ENCODE measurements around the gene RPTOR. TPM values are rescaled to one million over a fixed set of nuclear protein-coding genes. Genes with fewer than 3 reads are reported as not detected.

RPTOR gene
- total RNA-seq, 1 experiment from 2014 or later: 25.1 TPM

DNA sequence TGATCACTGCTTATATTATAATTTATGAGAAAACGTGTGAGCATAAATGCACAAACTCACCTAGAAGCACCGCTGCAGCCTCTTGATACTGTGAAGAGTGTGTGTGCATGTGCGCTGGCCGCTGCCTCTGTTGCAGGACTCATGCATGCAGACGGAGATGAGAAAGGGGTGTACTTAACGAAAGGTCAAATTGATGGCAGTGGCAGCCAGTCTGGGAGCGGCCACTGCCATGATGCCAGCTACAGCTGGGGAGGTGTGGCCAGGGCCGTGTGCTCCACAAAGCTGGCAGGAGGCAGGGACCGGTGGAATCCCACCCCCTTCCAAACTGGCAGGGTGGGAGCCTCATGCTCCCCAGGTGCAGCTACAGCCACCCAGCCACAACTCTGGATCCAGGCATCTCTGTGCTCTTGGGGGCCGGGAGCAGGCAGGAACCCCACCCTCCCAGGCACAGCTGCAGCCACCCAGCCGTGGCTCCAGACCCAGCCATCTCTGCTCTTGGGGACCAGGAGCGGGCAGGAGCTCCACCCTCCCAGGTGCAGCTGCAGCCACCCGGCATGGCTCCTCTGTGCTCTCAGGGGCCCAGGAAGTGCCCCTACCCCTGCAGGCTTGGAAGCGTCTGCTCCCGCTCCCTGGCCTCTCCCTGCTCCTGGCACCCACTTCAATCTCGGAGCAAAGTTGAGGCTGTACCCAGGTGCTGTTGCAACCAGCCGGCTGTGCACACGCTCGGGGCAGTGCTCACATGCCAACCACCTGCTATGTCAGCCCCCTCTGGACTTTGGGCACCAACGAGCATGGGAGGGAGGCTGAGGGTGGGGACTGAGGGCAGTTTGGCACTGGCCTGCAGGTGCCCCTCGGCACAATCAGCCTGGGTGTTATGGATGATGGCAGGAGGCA lies 369.5 kb downstream of the RPTOR start:
- no peak overlapping the region for H3K4ac ChIP-seq (ENCODE audit: low read depth, low read length)
- no peak overlapping the region for H4K91ac ChIP-seq (ENCODE audit: insufficient read length, low read depth, low read length)
- H2AFZ ChIP-seq (ENCODE audit: low read length): no peak overlapping the region
- H3K14ac ChIP-seq (ENCODE audit: insufficient read depth, low read length): no peak overlapping the region
- H3K18ac ChIP-seq (ENCODE audit: insufficient read length, low read depth, low read length): no peak overlapping the region
- Mint-ChIP-seq H3K4me1 (no peaks in the 10 kb centered on the region), H3K27me3 (ENCODE audit: low read depth) (peaks cover 2% of the 10 kb centered on the region; the same call in 1 of the 2 replicates), H3K4me3 (no peak overlapping the region; a peak in 1 of 5 replicates), H3K27ac (no peak overlapping the region), H3K36me3 (ENCODE audit: insufficient read depth in 1 of 3, low read depth in 3 of 3) (peaks cover 26 to 39% (median 34%) of the 10 kb centered on the region in 3 experiments), H3K9me3 (peaks cover 9 to 14% of the 10 kb centered on the region in 2 experiments)
- H4K5ac ChIP-seq (ENCODE audit: insufficient read length, low read depth, low read length): no peak overlapping the region
- no peak for DNase-seq
- H2BK12ac ChIP-seq (ENCODE audit: insufficient read length, low read depth, low read length): no peak overlapping the region
- H2BK15ac ChIP-seq (ENCODE audit: low read depth, low read length): no peak overlapping the region
- H2BK5ac ChIP-seq (ENCODE audit: insufficient read length, low read length): no peak overlapping the region
- no peak overlapping the region for H3K27ac ChIP-seq (ENCODE audit: insufficient read length, low read depth, low read length)
- H4K20me1 ChIP-seq (ENCODE audit: control insufficient read depth, insufficient read depth, insufficient read length): no peaks in the 10 kb centered on the region
- TF ChIP-seq, protein P1, sequence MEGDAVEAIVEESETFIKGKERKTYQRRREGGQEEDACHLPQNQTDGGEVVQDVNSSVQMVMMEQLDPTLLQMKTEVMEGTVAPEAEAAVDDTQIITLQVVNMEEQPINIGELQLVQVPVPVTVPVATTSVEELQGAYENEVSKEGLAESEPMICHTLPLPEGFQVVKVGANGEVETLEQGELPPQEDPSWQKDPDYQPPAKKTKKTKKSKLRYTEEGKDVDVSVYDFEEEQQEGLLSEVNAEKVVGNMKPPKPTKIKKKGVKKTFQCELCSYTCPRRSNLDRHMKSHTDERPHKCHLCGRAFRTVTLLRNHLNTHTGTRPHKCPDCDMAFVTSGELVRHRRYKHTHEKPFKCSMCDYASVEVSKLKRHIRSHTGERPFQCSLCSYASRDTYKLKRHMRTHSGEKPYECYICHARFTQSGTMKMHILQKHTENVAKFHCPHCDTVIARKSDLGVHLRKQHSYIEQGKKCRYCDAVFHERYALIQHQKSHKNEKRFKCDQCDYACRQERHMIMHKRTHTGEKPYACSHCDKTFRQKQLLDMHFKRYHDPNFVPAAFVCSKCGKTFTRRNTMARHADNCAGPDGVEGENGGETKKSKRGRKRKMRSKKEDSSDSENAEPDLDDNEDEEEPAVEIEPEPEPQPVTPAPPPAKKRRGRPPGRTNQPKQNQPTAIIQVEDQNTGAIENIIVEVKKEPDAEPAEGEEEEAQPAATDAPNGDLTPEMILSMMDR (conservative IDR thresholded peaks at IDR 0.05): no peak
- no peak overlapping the region for H2AK5ac ChIP-seq (ENCODE audit: insufficient read length, low read length)
- H3K56ac ChIP-seq (ENCODE audit: insufficient read length, low read depth, low read length): no peak overlapping the region
- no peaks in the 10 kb centered on the region for H3K23me2 ChIP-seq (ENCODE audit: insufficient read length, low read depth, low read length, poor library complexity, severe bottlenecking)
- WGBS (ENCODE audit: extremely low coverage, insufficient read length, low lambda C conversion rate): no CpG with 5 or more reads among the region's 21 CpGs
- H4K8ac ChIP-seq (replicated peaks; ENCODE audit: insufficient read length, low read depth, low read length): no peak overlapping the region
- H3T11ph ChIP-seq (ENCODE audit: low read length): no peak overlapping the region
- H3K27me3 ChIP-seq (ENCODE audit: insufficient read depth, low read length): no peaks in the 10 kb centered on the region
- H2BK120ac ChIP-seq (ENCODE audit: low read depth, low read length, poor library complexity, severe bottlenecking): no peak overlapping the region
- H3K9ac ChIP-seq (ENCODE audit: extremely low read depth, insufficient read length, low read length): no peak overlapping the region
- H3K9me3 ChIP-seq (ENCODE audit: control insufficient read depth, low read depth, low read length): peaks cover 8% of the 10 kb centered on the region
- H3K4me1 ChIP-seq (ENCODE audit: insufficient read depth, low read length): no peaks in the 10 kb centered on the region
- H3K23ac ChIP-seq (ENCODE audit: insufficient read length, low read depth, low read length): no peak overlapping the region
- H3K79me2 ChIP-seq (ENCODE audit: insufficient read depth, low read length): no peaks in the 10 kb centered on the region
- no peaks in the 10 kb centered on the region for H3K79me1 ChIP-seq (ENCODE audit: insufficient read depth, low read depth, low read length, poor library complexity, severe bottlenecking)
- no peak overlapping the region for H2BK20ac ChIP-seq (ENCODE audit: low read depth, low read length, poor library complexity, severe bottlenecking)
- no peak overlapping the region for H3K4me2 ChIP-seq (ENCODE audit: insufficient read depth, insufficient read length, low read length)

All from H9 (cell line).